ENCODE data around the gene ARL13B.
"Not testable (repeated sequence)": the region's sequence is repeated elsewhere in the genome, so short reads cannot be mapped to it uniquely, and the experiment has no call there.

Gene ARL13B

GRCh38 chr3:93979850-93980676 lies at the start of gene ARL13B:
ARL13B (plus strand) TSS chr3:93980155; CDS start chr3:93980424, 269 bp downstream.
- peak; percentile 88 for DNase-seq (ENCODE audit: low read depth)

- no peak for DNase-seq (ENCODE audit: low read depth)
These were observed 48.2 kb upstream of the ARL13B start for GRCh38 chr3:93931597-93932229.

GRCh38 chr3:93934366-93935046 lies 45.4 kb upstream of the ARL13B start:
- no peak for DNase-seq (ENCODE audit: low read depth)

- DNase-seq (ENCODE audit: low read depth) = no peak
These were observed 43.4 kb upstream of the ARL13B start for GRCh38 chr3:93936549-93936948.

- DNase-seq (ENCODE audit: low read depth) = not testable (repeated sequence)
These were observed 42.5 kb upstream of the ARL13B start for GRCh38 chr3:93937485-93937884.

GRCh38 chr3:93949958-93950357 lies 30.0 kb upstream of the ARL13B start:
- DNase-seq (ENCODE audit: low read depth) = not testable (repeated sequence)

GRCh38 chr3:93961026-93961425 lies 18.9 kb upstream of the ARL13B start:
- no peak for DNase-seq (ENCODE audit: low read depth)

- DNase-seq (ENCODE audit: low read depth) = no peak
These were observed 18.5 kb upstream of the ARL13B start for GRCh38 chr3:93961489-93961888.

GRCh38 chr3:93962798-93963197 lies 17.2 kb upstream of the ARL13B start:
- DNase-seq (ENCODE audit: low read depth) = no peak

- DNase-seq (ENCODE audit: low read depth) = not testable (repeated sequence)
These were observed 14.8 kb upstream of the ARL13B start for GRCh38 chr3:93965106-93965505.

- DNase-seq (ENCODE audit: low read depth) = no peak
These were observed 10.5 kb upstream of the ARL13B start for GRCh38 chr3:93969443-93969842.

GRCh38 chr3:93969997-93970396 lies 10.0 kb upstream of the ARL13B start:
- DNase-seq (ENCODE audit: low read depth) = no peak

GRCh38 chr3:93973131-93974126 lies 6.5 kb upstream of the ARL13B start, which contains the start of gene PROS1:
PROS1 (minus strand) TSS chr3:93973896; CDS start chr3:93973749, 147 bp downstream.
- DNase-seq (ENCODE audit: low read depth) = peak; percentile 12

- no peak for DNase-seq (ENCODE audit: low read depth)
These were observed 1.7 kb downstream of the ARL13B start for GRCh38 chr3:93981649-93982048.

- DNase-seq (ENCODE audit: low read depth) = no peak
These were observed 3.5 kb downstream of the ARL13B start for GRCh38 chr3:93983408-93983807.

- no peak for DNase-seq (ENCODE audit: low read depth)
These were observed 4.7 kb downstream of the ARL13B start for GRCh38 chr3:93984618-93985017.

- DNase-seq (ENCODE audit: low read depth) = no peak
These were observed 8.3 kb downstream of the ARL13B start for GRCh38 chr3:93988283-93988682.

- DNase-seq (ENCODE audit: low read depth) = no peak
These were observed 8.8 kb downstream of the ARL13B start for GRCh38 chr3:93988764-93989163.

GRCh38 chr3:93989241-93989640 lies 9.3 kb downstream of the ARL13B start:
- DNase-seq (ENCODE audit: low read depth) = no peak

GRCh38 chr3:93991631-93992030 lies 11.7 kb downstream of the ARL13B start:
- DNase-seq (ENCODE audit: low read depth) = no peak

- DNase-seq (ENCODE audit: low read depth) = no peak
These were observed 12.3 kb downstream of the ARL13B start for GRCh38 chr3:93992207-93992606.

- DNase-seq (ENCODE audit: low read depth) = no peak
These were observed 14.1 kb downstream of the ARL13B start for GRCh38 chr3:93994056-93994455.
